Peyer's patch (tissue), 4 donors: ENCODE measurements around the gene ESRRG. TPM values are rescaled to one million over a fixed set of nuclear protein-coding genes. Genes with fewer than 3 reads are reported as not detected.

Source experiments
- DNase-seq, 3 donors: peaks; one replicate each; pipeline ENCODE4 v3.0.0-alpha.2; 2017 to 2019
- H3K27ac ChIP-seq, 4 donors: fragments of 200-600 bp; sonication (generic); one replicate each; pipeline ENCODE4 v1.5.1; 2016 to 2019
- H3K27me3 ChIP-seq, 2 donors: fragments of 200-600 bp; sonication (generic); one replicate each; pipeline ENCODE4 v1.5.1; 2019
- H3K36me3 ChIP-seq, 3 donors: fragments of 200-600 bp; sonication (generic); one replicate each; pipeline ENCODE4 v1.5.1; 2016 to 2019
- H3K4me1 ChIP-seq, 4 donors: fragments of 200-600 bp; sonication (generic); one replicate each; pipeline ENCODE4 v1.5.1; 2016 to 2019
- H3K4me3 ChIP-seq, 4 donors: fragments of 200-600 bp; sonication (generic); 1 replicate in 3 of 4; 2 replicates in 1 of 4; pipeline ENCODE4 v1.5.1; 2016 to 2019; ENCODE audit warnings: mild to moderate bottlenecking in 1 of 4
- H3K9me3 ChIP-seq, 4 donors: fragments of 200-600 bp; sonication (generic); one replicate each; pipeline ENCODE4 v1.5.1; 2016 to 2019; ENCODE audit warnings: mild to moderate bottlenecking in 1 of 4
- POLR2A ChIP-seq, 2 donors: fragments of 450-650 bp; IDR thresholded peaks; one replicate each; pipeline ENCODE4 v1.5.1; 2017; ENCODE audit warnings: antibody characterized with exemption in 2 of 2, mild to moderate bottlenecking in 2 of 2, moderate library complexity in 2 of 2
- total RNA-seq, 4 donors: library from RNA; depleted of rRNA; stranded (reverse); fragments of >200 nt; gene quantifications; one replicate each; pipeline ENCODE4 v1.1.0, GENCODE V29; 2016
- TF ChIP-seq, protein P1 (sequence below), 6 experiments: fragments of 450-650 bp in 4 of 6; fragments of 200-600 bp in 2 of 6; sonication (generic) in 1 of 6; IDR thresholded peaks; one replicate each; pipeline ENCODE4 v1.5.1; 2017 to 2019; ENCODE audit warnings: antibody characterized with exemption in 6 of 6, mild to moderate bottlenecking in 3 of 6, moderate library complexity in 1 of 6

The ESRRG gene
- total RNA-seq, 4 donors from 2014 or later: 6.6 to 26.3 (median 20.0) TPM

DNA sequence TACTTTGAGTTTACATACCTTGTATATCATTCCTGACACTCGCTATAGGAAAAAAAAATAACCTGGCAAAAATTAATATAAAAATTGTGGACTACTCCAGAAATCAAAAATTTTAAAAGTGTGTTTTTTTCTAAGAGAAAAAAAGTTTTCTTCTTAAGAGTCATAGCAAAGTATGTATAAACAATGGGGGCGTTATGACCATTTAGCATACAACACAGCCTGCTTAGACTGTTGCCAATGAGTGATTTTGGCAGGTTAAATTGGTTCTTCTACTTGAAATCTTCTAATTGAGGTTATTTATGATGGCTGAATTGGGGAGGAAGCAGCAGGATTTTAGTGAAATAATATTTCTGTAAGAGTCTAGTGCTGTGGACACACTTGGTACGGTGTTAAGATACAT lies 169.5 kb downstream of the ESRRG start:
- H3K9me3 ChIP-seq: no peaks in the 10 kb centered on the region
- DNase-seq: no peak
- no peak overlapping the region for H3K4me3 ChIP-seq
- no peak overlapping the region for H3K27ac ChIP-seq
- TF ChIP-seq, protein P1, sequence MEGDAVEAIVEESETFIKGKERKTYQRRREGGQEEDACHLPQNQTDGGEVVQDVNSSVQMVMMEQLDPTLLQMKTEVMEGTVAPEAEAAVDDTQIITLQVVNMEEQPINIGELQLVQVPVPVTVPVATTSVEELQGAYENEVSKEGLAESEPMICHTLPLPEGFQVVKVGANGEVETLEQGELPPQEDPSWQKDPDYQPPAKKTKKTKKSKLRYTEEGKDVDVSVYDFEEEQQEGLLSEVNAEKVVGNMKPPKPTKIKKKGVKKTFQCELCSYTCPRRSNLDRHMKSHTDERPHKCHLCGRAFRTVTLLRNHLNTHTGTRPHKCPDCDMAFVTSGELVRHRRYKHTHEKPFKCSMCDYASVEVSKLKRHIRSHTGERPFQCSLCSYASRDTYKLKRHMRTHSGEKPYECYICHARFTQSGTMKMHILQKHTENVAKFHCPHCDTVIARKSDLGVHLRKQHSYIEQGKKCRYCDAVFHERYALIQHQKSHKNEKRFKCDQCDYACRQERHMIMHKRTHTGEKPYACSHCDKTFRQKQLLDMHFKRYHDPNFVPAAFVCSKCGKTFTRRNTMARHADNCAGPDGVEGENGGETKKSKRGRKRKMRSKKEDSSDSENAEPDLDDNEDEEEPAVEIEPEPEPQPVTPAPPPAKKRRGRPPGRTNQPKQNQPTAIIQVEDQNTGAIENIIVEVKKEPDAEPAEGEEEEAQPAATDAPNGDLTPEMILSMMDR (IDR thresholded peaks at IDR 0.05): no peak
- no peak for TF ChIP-seq POLR2A (IDR thresholded peaks at IDR 0.05)
- H3K27me3 ChIP-seq: no peaks in the 10 kb centered on the region
- H3K36me3 ChIP-seq: no peaks in the 10 kb centered on the region
- no peaks in the 10 kb centered on the region for H3K4me1 ChIP-seq

DNA sequence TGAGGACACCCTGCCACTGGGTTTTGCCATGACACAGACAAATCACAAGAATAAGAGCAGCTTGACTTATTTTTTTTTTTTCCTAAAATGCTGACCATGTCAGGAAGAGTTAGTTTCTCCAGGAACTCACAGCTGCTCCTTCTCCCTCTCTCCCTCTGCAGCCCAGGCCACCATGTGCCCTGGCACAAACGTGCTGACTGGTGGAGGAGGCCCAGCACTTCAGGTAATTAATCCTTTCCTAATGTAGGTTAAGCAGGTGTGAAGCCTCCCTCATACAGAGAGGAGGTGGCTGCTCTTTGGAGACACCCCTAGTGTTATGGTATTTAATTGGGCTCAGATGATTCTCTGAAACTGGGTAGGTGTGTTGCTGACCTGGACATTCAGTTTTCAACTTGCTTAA lies 170.2 kb downstream of the ESRRG start:
- H3K9me3 ChIP-seq: no peaks in the 10 kb centered on the region
- no peak for TF ChIP-seq POLR2A (IDR thresholded peaks at IDR 0.05)
- TF ChIP-seq, protein P1 (IDR thresholded peaks at IDR 0.05): no peak
- no peaks in the 10 kb centered on the region for H3K4me1 ChIP-seq
- H3K36me3 ChIP-seq: no peaks in the 10 kb centered on the region
- no peak for DNase-seq
- H3K4me3 ChIP-seq: no peak overlapping the region
- no peak overlapping the region for H3K27ac ChIP-seq
- H3K27me3 ChIP-seq: no peaks in the 10 kb centered on the region

DNA sequence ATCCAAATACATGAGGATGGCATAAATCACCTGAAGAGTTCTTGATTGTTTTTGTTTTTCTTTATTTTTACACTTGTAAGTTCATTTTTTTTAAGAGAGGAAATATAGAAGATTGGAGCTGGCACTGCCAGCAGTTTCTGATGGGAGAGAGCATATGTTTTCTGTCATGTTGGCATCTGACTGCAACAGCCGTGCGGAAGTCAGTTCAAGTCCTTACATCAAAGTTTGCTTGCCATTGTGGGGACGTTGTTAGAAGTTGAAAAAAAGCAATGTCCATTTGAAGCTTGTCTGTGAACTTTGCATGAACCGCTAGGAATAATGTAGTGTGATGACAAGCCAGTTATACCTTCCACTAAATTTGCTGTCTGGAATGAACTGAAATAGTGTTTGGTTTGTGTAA lies 173.4 kb downstream of the ESRRG start:
- Histone ChIP-seq H3K27me3 (no peaks in the 10 kb centered on the region), H3K9me3 (no peaks in the 10 kb centered on the region), H3K4me1 (no peaks in the 10 kb centered on the region), H3K36me3 (no peaks in the 10 kb centered on the region), H3K27ac (no peak overlapping the region), H3K4me3 (no peak overlapping the region)
- TF ChIP-seq, protein P1 (IDR thresholded peaks at IDR 0.05): no peak
- TF ChIP-seq POLR2A (IDR thresholded peaks at IDR 0.05): no peak
- DNase-seq: no peak

DNA sequence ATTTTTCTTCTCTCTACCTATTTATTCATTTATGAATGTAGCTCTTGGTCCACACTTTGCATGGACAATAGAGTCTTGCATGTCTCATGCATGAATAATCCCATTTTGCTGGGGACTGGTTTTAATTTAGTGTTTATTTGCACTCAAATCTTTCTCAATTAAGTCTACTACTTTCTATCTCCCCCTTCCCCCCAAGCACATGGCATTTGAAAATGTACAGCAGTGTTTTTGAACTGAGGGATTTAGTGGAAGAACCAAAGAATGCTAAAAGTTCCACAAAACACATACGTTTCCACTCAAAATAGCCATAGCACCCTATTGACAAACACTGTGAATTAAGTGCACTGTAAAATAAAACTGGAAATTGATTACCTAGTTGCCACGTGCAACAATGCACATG lies 180.5 kb downstream of the ESRRG start:
- Histone ChIP-seq H3K27me3 (no peaks in the 10 kb centered on the region), H3K4me1 (no peaks in the 10 kb centered on the region), H3K9me3 (no peaks in the 10 kb centered on the region), H3K4me3 (no peak overlapping the region), H3K27ac (no peak overlapping the region), H3K36me3 (no peaks in the 10 kb centered on the region)
- no peak for DNase-seq
- no peak for TF ChIP-seq POLR2A (IDR thresholded peaks at IDR 0.05)
- TF ChIP-seq, protein P1 (IDR thresholded peaks at IDR 0.05): no peak

DNA sequence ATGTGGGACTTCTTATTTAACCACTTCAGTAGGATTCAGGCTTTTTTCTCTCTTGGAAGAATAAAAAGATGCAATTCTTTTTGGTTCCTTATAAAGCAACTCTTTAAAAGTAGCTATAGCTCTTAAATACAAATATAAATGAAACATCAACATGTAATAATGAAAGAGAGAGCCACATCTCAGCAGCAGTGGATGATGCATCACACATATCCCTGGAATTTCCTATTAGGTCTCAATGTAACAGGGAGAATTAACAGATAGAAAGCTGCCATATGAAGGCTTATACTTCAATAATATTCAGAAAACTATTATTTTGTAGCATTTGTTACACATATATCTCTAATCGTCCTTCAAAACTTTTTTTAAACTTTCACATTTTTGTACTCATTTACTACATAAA lies 181.0 kb downstream of the ESRRG start:
- TF ChIP-seq, protein P1 (IDR thresholded peaks at IDR 0.05): no peak
- TF ChIP-seq POLR2A (IDR thresholded peaks at IDR 0.05): no peak
- Histone ChIP-seq H3K36me3 (no peaks in the 10 kb centered on the region), H3K4me1 (no peaks in the 10 kb centered on the region), H3K9me3 (no peaks in the 10 kb centered on the region), H3K4me3 (no peak overlapping the region), H3K27ac (no peak overlapping the region), H3K27me3 (no peaks in the 10 kb centered on the region)
- no peak for DNase-seq

DNA sequence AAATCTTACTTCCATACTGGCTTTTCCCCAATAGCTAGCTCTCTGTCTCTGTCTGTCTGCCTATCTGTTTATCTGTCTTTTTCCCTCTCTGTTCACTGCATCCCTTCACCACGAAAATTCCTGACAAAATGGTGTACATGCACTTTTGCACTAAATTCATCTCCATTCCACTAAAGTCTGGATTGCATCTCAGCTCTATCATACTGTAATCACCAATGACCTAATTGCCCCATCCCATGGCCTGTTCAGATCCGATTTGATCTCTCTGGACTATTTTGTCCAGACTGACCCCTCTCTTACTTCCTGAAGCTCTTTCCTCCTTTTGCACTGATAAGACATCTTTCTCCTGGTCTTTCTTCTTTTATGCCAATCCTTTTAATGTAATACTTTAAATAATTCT lies 187.5 kb downstream of the ESRRG start:
- no peaks in the 10 kb centered on the region for H3K4me1 ChIP-seq
- H3K36me3 ChIP-seq: no peaks in the 10 kb centered on the region
- H3K27ac ChIP-seq: no peak overlapping the region
- no peak overlapping the region for H3K4me3 ChIP-seq
- H3K9me3 ChIP-seq: no peaks in the 10 kb centered on the region
- no peak for DNase-seq
- TF ChIP-seq, protein P1 (IDR thresholded peaks at IDR 0.05): no peak
- TF ChIP-seq POLR2A (IDR thresholded peaks at IDR 0.05): no peak
- H3K27me3 ChIP-seq: no peaks in the 10 kb centered on the region
